ENCODE measurements around the gene FAM72D. TPM values are rescaled to one million over a fixed set of nuclear protein-coding genes. Genes with fewer than 3 reads are reported as not detected.
"Not testable (repeated sequence)": the region's sequence is repeated elsewhere in the genome, so short reads cannot be mapped to it uniquely, and the experiment has no call there.

The FAM72D gene
- total RNA-seq, 1 donor from 2014 or later: 1.00 TPM

GRCh38 chr1:145155873-145156272, 60.1 kb downstream of the FAM72D start:
- peak overlapping the region; percentile 44 for H3K4me2 ChIP-seq (ENCODE audit: low read length)
- DNase-seq (ENCODE audit: low read depth); H3K4me1 Mint-ChIP-seq (ENCODE audit: low read depth, unreplicated experiment); H4K20me1 ChIP-seq (ENCODE audit: insufficient read depth, low read length); H3K4me1 ChIP-seq (ENCODE audit: insufficient read depth, low read length); FAIRE-seq; H2AFZ ChIP-seq (ENCODE audit: low read depth, low read length); H3K9me3 Mint-ChIP-seq (ENCODE audit: unreplicated experiment); H3K79me2 ChIP-seq (ENCODE audit: insufficient read depth, low read length); H3K36me3 ChIP-seq (ENCODE audit: insufficient read depth, low read length); H3K27ac ChIP-seq (ENCODE audit: low read depth, low read length); H3K4me3 ChIP-seq (ENCODE audit: insufficient read depth, low read depth, low read length); H3K4me3 Mint-ChIP-seq (ENCODE audit: unreplicated experiment); H3K9ac ChIP-seq (ENCODE audit: low read length); H3K9me3 ChIP-seq (ENCODE audit: insufficient read depth, low read depth, low read length); H3K27ac Mint-ChIP-seq (ENCODE audit: unreplicated experiment); H3K36me3 Mint-ChIP-seq (ENCODE audit: low read depth, unreplicated experiment); H3K27me3 Mint-ChIP-seq (ENCODE audit: low read depth, unreplicated experiment); H3K27me3 ChIP-seq (ENCODE audit: insufficient read depth, low read length): not testable (repeated sequence)

- peak overlapping the region; percentile 81 for H3K4me2 ChIP-seq (ENCODE audit: low read length)
- H3K9ac ChIP-seq (ENCODE audit: low read length): not testable (repeated sequence)
Observed at GRCh38 chr1:145156891-145157610, 61.3 kb downstream of the FAM72D start.

GRCh38 chr1:145157715-145158114, 61.9 kb downstream of the FAM72D start:
- not testable (repeated sequence) for H3K27ac Mint-ChIP-seq (ENCODE audit: unreplicated experiment); H3K4me3 ChIP-seq (ENCODE audit: insufficient read depth, low read depth, low read length); H3K36me3 ChIP-seq (ENCODE audit: insufficient read depth, low read length); H3K4me3 Mint-ChIP-seq (ENCODE audit: unreplicated experiment); H3K79me2 ChIP-seq (ENCODE audit: insufficient read depth, low read length); H3K27me3 ChIP-seq (ENCODE audit: insufficient read depth, low read length); H3K4me1 Mint-ChIP-seq (ENCODE audit: low read depth, unreplicated experiment); H2AFZ ChIP-seq (ENCODE audit: low read depth, low read length); H3K9me3 ChIP-seq (ENCODE audit: insufficient read depth, low read depth, low read length); H3K4me2 ChIP-seq (ENCODE audit: low read length); H4K20me1 ChIP-seq (ENCODE audit: insufficient read depth, low read length); H3K27ac ChIP-seq (ENCODE audit: low read depth, low read length); H3K4me1 ChIP-seq (ENCODE audit: insufficient read depth, low read length); H3K9me3 Mint-ChIP-seq (ENCODE audit: unreplicated experiment); H3K9ac ChIP-seq (ENCODE audit: low read length); H3K36me3 Mint-ChIP-seq (ENCODE audit: low read depth, unreplicated experiment); FAIRE-seq; DNase-seq (ENCODE audit: low read depth); H3K27me3 Mint-ChIP-seq (ENCODE audit: low read depth, unreplicated experiment)

More at GRCh38 chr1:145156891-145157610, 61.3 kb downstream of the FAM72D start:
- not testable (repeated sequence) for H3K27me3 Mint-ChIP-seq (ENCODE audit: low read depth, unreplicated experiment); H3K36me3 Mint-ChIP-seq (ENCODE audit: low read depth, unreplicated experiment); H3K27ac ChIP-seq (ENCODE audit: low read depth, low read length); FAIRE-seq; H3K9me3 ChIP-seq (ENCODE audit: insufficient read depth, low read depth, low read length); H3K9me3 Mint-ChIP-seq (ENCODE audit: unreplicated experiment); H3K36me3 ChIP-seq (ENCODE audit: insufficient read depth, low read length); H3K79me2 ChIP-seq (ENCODE audit: insufficient read depth, low read length); H3K27me3 ChIP-seq (ENCODE audit: insufficient read depth, low read length); H3K4me1 ChIP-seq (ENCODE audit: insufficient read depth, low read length); H4K20me1 ChIP-seq (ENCODE audit: insufficient read depth, low read length); H3K4me1 Mint-ChIP-seq (ENCODE audit: low read depth, unreplicated experiment)
- peak; percentile 22 for DNase-seq (ENCODE audit: low read depth)
- peak overlapping the region; percentile 63 for H3K27ac Mint-ChIP-seq (ENCODE audit: unreplicated experiment)
- peak overlapping the region; percentile 55 for H3K4me3 Mint-ChIP-seq (ENCODE audit: unreplicated experiment)
- Histone ChIP-seq H2AFZ (ENCODE audit: low read depth, low read length) (peak overlapping the region; percentile 56), H3K4me3 (ENCODE audit: insufficient read depth, low read depth, low read length) (peak overlapping the region; percentile 51)

- not testable (repeated sequence) for H3K4me3 ChIP-seq (ENCODE audit: insufficient read depth, low read depth, low read length); H3K4me1 Mint-ChIP-seq (ENCODE audit: low read depth, unreplicated experiment); H3K36me3 Mint-ChIP-seq (ENCODE audit: low read depth, unreplicated experiment); DNase-seq (ENCODE audit: low read depth); H3K27me3 ChIP-seq (ENCODE audit: insufficient read depth, low read length); H3K4me3 Mint-ChIP-seq (ENCODE audit: unreplicated experiment); H2AFZ ChIP-seq (ENCODE audit: low read depth, low read length); H3K9me3 Mint-ChIP-seq (ENCODE audit: unreplicated experiment); H3K36me3 ChIP-seq (ENCODE audit: insufficient read depth, low read length); H3K27ac Mint-ChIP-seq (ENCODE audit: unreplicated experiment); H3K27me3 Mint-ChIP-seq (ENCODE audit: low read depth, unreplicated experiment); H3K9ac ChIP-seq (ENCODE audit: low read length); H3K4me1 ChIP-seq (ENCODE audit: insufficient read depth, low read length); FAIRE-seq; H3K4me2 ChIP-seq (ENCODE audit: low read length); H3K27ac ChIP-seq (ENCODE audit: low read depth, low read length); H3K79me2 ChIP-seq (ENCODE audit: insufficient read depth, low read length); H4K20me1 ChIP-seq (ENCODE audit: insufficient read depth, low read length); H3K9me3 ChIP-seq (ENCODE audit: insufficient read depth, low read depth, low read length)
Observed at GRCh38 chr1:145161046-145161752, 65.4 kb downstream of the FAM72D start.

Other genes starting within 250 kb of the FAM72D start
- gene SRGAP2B, start 646 bp upstream of the FAM72D start, total RNA-seq: 72.3 and 75.0 TPM in 2 replicates
- gene PPIAL4D, start 146.2 kb downstream of the FAM72D start, total RNA-seq: not detected in 2 replicates

Measured in astrocyte (in vitro differentiated cells and primary cell).